ENCODE data around the gene EIF2D. TPM values are rescaled to one million over a fixed set of nuclear protein-coding genes. Genes with fewer than 3 reads are reported as not detected.

Gene EIF2D
- total RNA-seq, 1 donor from 2014 or later: 39.8 TPM

- DNase-seq (ENCODE audit: extremely low read depth, low read depth, low spot score): no peak
Measured at GRCh38 chr1:206573762-206574161, 38.5 kb downstream of the EIF2D start.

GRCh38 chr1:206573319-206573718 is 38.9 kb downstream of the EIF2D start:
- DNase-seq (ENCODE audit: extremely low read depth, low read depth, low spot score): no peak

GRCh38 chr1:206572835-206573234 is 39.4 kb downstream of the EIF2D start:
- no peak for DNase-seq (ENCODE audit: extremely low read depth, low read depth, low spot score)

- DNase-seq (ENCODE audit: extremely low read depth, low read depth, low spot score): peak; percentile 36
Measured at GRCh38 chr1:206570529-206570928, 41.7 kb downstream of the EIF2D start.

- DNase-seq (ENCODE audit: extremely low read depth, low read depth, low spot score): no peak
Measured at GRCh38 chr1:206569556-206569955, 42.7 kb downstream of the EIF2D start.

- no peak for DNase-seq (ENCODE audit: extremely low read depth, low read depth, low spot score)
Measured at GRCh38 chr1:206568779-206569352, 43.4 kb downstream of the EIF2D start.

- no peak for DNase-seq (ENCODE audit: extremely low read depth, low read depth, low spot score)
Measured at GRCh38 chr1:206568256-206568655, 44.0 kb downstream of the EIF2D start.

- no peak for DNase-seq (ENCODE audit: extremely low read depth, low read depth, low spot score)
Measured at GRCh38 chr1:206566999-206567398, 45.3 kb downstream of the EIF2D start.

GRCh38 chr1:206565995-206566394 is 46.3 kb downstream of the EIF2D start:
- DNase-seq (ENCODE audit: extremely low read depth, low read depth, low spot score): no peak

- no peak for DNase-seq (ENCODE audit: extremely low read depth, low read depth, low spot score)
Measured at GRCh38 chr1:206563367-206564207, 48.7 kb downstream of the EIF2D start.

GRCh38 chr1:206560007-206560716 is 52.1 kb downstream of the EIF2D start:
- DNase-seq (ENCODE audit: extremely low read depth, low read depth, low spot score): no peak

- DNase-seq (ENCODE audit: extremely low read depth, low read depth, low spot score): no peak
Measured at GRCh38 chr1:206559672-206559995, 52.6 kb downstream of the EIF2D start.

GRCh38 chr1:206558794-206559671 is 53.2 kb downstream of the EIF2D start:
- no peak for DNase-seq (ENCODE audit: extremely low read depth, low read depth, low spot score)

GRCh38 chr1:206557636-206558473 is 54.4 kb downstream of the EIF2D start:
- DNase-seq (ENCODE audit: extremely low read depth, low read depth, low spot score): no peak

GRCh38 chr1:206556750-206557635 is 55.3 kb downstream of the EIF2D start:
- no peak for DNase-seq (ENCODE audit: extremely low read depth, low read depth, low spot score)

GRCh38 chr1:206556047-206556749 is 56.1 kb downstream of the EIF2D start:
- DNase-seq (ENCODE audit: extremely low read depth, low read depth, low spot score): no peak

GRCh38 chr1:206555473-206555935 is 56.8 kb downstream of the EIF2D start:
- DNase-seq (ENCODE audit: extremely low read depth, low read depth, low spot score): no peak

Measured in glomerular endothelial cell (primary cell).